Activated CD8-positive, alpha-beta memory T cell treated with anti-CD3 and anti-CD28 coated beads for 4 hours (primary cell): ENCODE measurements around the gene RPS6KA4.

Experiments used
- DNase-seq, 2 donors: peaks; one replicate each; pipeline ENCODE4 v3.0.0-alpha.2; 2020; ENCODE audit warnings: low read depth in 2 of 2

RPS6KA4 gene

GRCh38 chr11:64419818-64420485 is 61.0 kb downstream of the RPS6KA4 start:
- no peak for DNase-seq
